GM12873 (cell line): ENCODE data around the gene ALPP.

Source experiments
- CTCF ChIP-seq: IDR thresholded peaks from 2 replicates; pipeline ENCODE4 v1.5.1; 2012; ENCODE audit warnings: low read depth, mild to moderate bottlenecking, moderate library complexity, low read length, control low read depth; ENCODE audit not compliant: insufficient read depth; ENCODE audit errors: missing control alignments

Gene ALPP

GRCh38 chr2:232406556-232407310 is 28.2 kb downstream of the ALPP start, which contains the start of gene ALPG:
TSS of gene ALPG (plus strand) at chr2:232406844. CDS start at chr2:232406895, 51 bp downstream.
- TF ChIP-seq CTCF: no peak

GRCh38 chr2:232410238-232410900 is 31.8 kb downstream of the ALPP start:
- no peak for TF ChIP-seq CTCF

GRCh38 chr2:232411901-232412629 is 33.5 kb downstream of the ALPP start:
- no peak for TF ChIP-seq CTCF

GRCh38 chr2:232412986-232413385 is 34.4 kb downstream of the ALPP start:
- no peak for TF ChIP-seq CTCF

- TF ChIP-seq CTCF: no peak
Observed at GRCh38 chr2:232415138-232415690, 36.7 kb downstream of the ALPP start.

- TF ChIP-seq CTCF: no peak
Observed at GRCh38 chr2:232415736-232416520, 37.4 kb downstream of the ALPP start.
